ENCODE measurements around the gene ZBTB40. TPM values are rescaled to one million over a fixed set of nuclear protein-coding genes. Genes with fewer than 3 reads are reported as not detected.

Gene ZBTB40
- total RNA-seq, 6 experiments from 2014 or later, result 6.2 to 7.6 (median 7.0) TPM

GRCh38 chr1:22531251-22531650, 79.6 kb downstream of the ZBTB40 start:
- Histone ChIP-seq H3K36me3 (peaks cover 0 to 16% (median 2%) of the 10 kb centered on the region in 4 donors), H3K4me1 (no peaks in the 10 kb centered on the region), H3K4me3 (no peak overlapping the region), H3K27me3 (no peaks in the 10 kb centered on the region), H3K9me3 (no peaks in the 10 kb centered on the region), H3K27ac (no peak overlapping the region)
- intact Hi-C loops (cut with DNase I), result no loop called here
- no peak for DNase-seq
- WGBS (ENCODE audit: insufficient coverage, low coverage, low lambda C conversion rate, missing lambda C conversion rate), result 62% methylated on average over 4 of the region's 6 CpGs
- TF ChIP-seq POLR2A (IDR thresholded peaks at IDR 0.05) (no peak), CTCF (IDR thresholded peaks at IDR 0.05) (no peak)
- no peak for ATAC-seq

- Histone ChIP-seq H3K27me3 (no peaks in the 10 kb centered on the region), H3K4me1 (no peaks in the 10 kb centered on the region), H3K4me3 (no peak overlapping the region), H3K36me3 (no peaks in the 10 kb centered on the region), H3K9me3 (no peaks in the 10 kb centered on the region), H3K27ac (no peak overlapping the region)
- 80% methylated on average over 8 of the region's 11 CpGs for WGBS (ENCODE audit: insufficient coverage, low coverage, low lambda C conversion rate, missing lambda C conversion rate)
- intact Hi-C loops (cut with DNase I), result no loop called here
- TF ChIP-seq CTCF (IDR thresholded peaks at IDR 0.05), result no peak
- no peak for TF ChIP-seq POLR2A (IDR thresholded peaks at IDR 0.05)
- ATAC-seq (no peak), DNase-seq (no peak)
Observed at GRCh38 chr1:22533244-22533895, 81.7 kb downstream of the ZBTB40 start.

- Histone ChIP-seq H3K27me3 (no peaks in the 10 kb centered on the region), H3K36me3 (no peaks in the 10 kb centered on the region), H3K9me3 (no peaks in the 10 kb centered on the region), H3K27ac (no peak overlapping the region), H3K4me3 (no peak overlapping the region), H3K4me1 (no peaks in the 10 kb centered on the region)
- ATAC-seq (no peak), DNase-seq (no peak)
- 88% methylated on average over 3 of the region's 4 CpGs for WGBS (ENCODE audit: insufficient coverage, low coverage, low lambda C conversion rate, missing lambda C conversion rate)
- TF ChIP-seq CTCF (IDR thresholded peaks at IDR 0.05) (no peak), POLR2A (IDR thresholded peaks at IDR 0.05) (no peak)
- intact Hi-C loops (cut with DNase I), result no loop called here
Observed at GRCh38 chr1:22534951-22535350, 83.3 kb downstream of the ZBTB40 start.

GRCh38 chr1:22535399-22535798, 83.7 kb downstream of the ZBTB40 start:
- TF ChIP-seq POLR2A (IDR thresholded peaks at IDR 0.05) (no peak), CTCF (IDR thresholded peaks at IDR 0.05) (no peak)
- Histone ChIP-seq H3K9me3 (no peaks in the 10 kb centered on the region), H3K4me1 (no peaks in the 10 kb centered on the region), H3K27ac (no peak overlapping the region), H3K36me3 (no peaks in the 10 kb centered on the region), H3K4me3 (no peak overlapping the region), H3K27me3 (no peaks in the 10 kb centered on the region)
- intact Hi-C loops (cut with DNase I), result no loop called here
- DNase-seq (no peak), ATAC-seq (no peak)
- 96% methylated on average over 3 of the region's 6 CpGs for WGBS (ENCODE audit: insufficient coverage, low coverage, low lambda C conversion rate, missing lambda C conversion rate)
